Common myeloid progenitor, CD34-positive (primary cell): ENCODE results near the gene TANK.

Source experiments
- CTCF ChIA-PET: fragments of 350-600 bp; sonication (Branson Sonifier 250); formaldehyde crosslinking; loops from one replicate; lab custom pipeline; 2021; ENCODE audit warnings: antibody characterized with exemption; lab: Charles Lee
- POLR2A ChIA-PET: fragments of 350-600 bp; sonication (Branson Sonifier 250); formaldehyde crosslinking; loops from one replicate; lab custom pipeline; 2021; ENCODE audit warnings: antibody characterized with exemption; lab: Charles Lee
- DNase-seq, 3 donors: peaks; one replicate each; pipeline versions ENCODE4 v3.0.0 to v3.0.0-alpha.2; 2013
- H3K27ac ChIP-seq, 2 experiments: 1 replicate in 1 of 2; 2 replicates in 1 of 2; pipeline ENCODE4 v1.7.0; 2013; ENCODE audit warnings: inconsistent platforms in 2 of 2, low read length in 2 of 2, mild to moderate bottlenecking in 2 of 2, low read depth in 1 of 2, moderate library complexity in 1 of 2; ENCODE audit not compliant: severe bottlenecking in 2 of 2, insufficient read depth in 1 of 2, poor library complexity in 1 of 2
- H3K27me3 ChIP-seq, 5 experiments: replicated peaks in 2 of 5; 1 replicate in 3 of 5; 2 replicates in 2 of 5; pipeline versions ENCODE4 v1.6.1 to v1.7.0; 2013; ENCODE audit warnings: low read length in 4 of 5, mild to moderate bottlenecking in 2 of 5, moderate library complexity in 2 of 5, inconsistent platforms in 1 of 5; ENCODE audit not compliant: insufficient read depth in 5 of 5, control insufficient read depth in 4 of 5
- H3K36me3 ChIP-seq, 4 experiments: 1 replicate in 2 of 4; 2 replicates in 2 of 4; pipeline versions ENCODE4 v1.6.1 to v1.7.0; 2013; ENCODE audit warnings: low read length in 3 of 4, control low read depth in 1 of 4, mild to moderate bottlenecking in 1 of 4; ENCODE audit not compliant: control insufficient read depth in 4 of 4, insufficient read depth in 4 of 4
- H3K4me1 ChIP-seq, 4 experiments: 1 replicate in 3 of 4; 2 replicates in 1 of 4; pipeline versions ENCODE4 v1.6.1 to v1.7.1; 2013; ENCODE audit warnings: low read length in 3 of 4, mild to moderate bottlenecking in 3 of 4, control low read depth in 1 of 4, inconsistent platforms in 1 of 4, moderate library complexity in 1 of 4; ENCODE audit not compliant: control insufficient read depth in 4 of 4, insufficient read depth in 4 of 4; ENCODE audit errors: control extremely low read depth in 1 of 4
- H3K4me3 ChIP-seq, 7 experiments: 1 replicate in 4 of 7; 2 replicates in 3 of 7; pipeline versions ENCODE4 v1.5.1 to v1.7.0; 2013; ENCODE audit warnings: mild to moderate bottlenecking in 7 of 7, low read length in 6 of 7, moderate library complexity in 6 of 7, inconsistent platforms in 2 of 7, low read depth in 2 of 7, control low read depth in 1 of 7; ENCODE audit not compliant: insufficient read depth in 4 of 7, control insufficient read depth in 1 of 7; ENCODE audit errors: extremely low read depth in 1 of 7
- H3K9me3 ChIP-seq, 5 experiments: 1 replicate in 4 of 5; 2 replicates in 1 of 5; pipeline versions ENCODE4 v1.6.1 to v1.7.1; 2013; ENCODE audit warnings: low read length in 4 of 5, mild to moderate bottlenecking in 2 of 5, inconsistent platforms in 1 of 5, low read depth in 1 of 5, moderate library complexity in 1 of 5; ENCODE audit not compliant: control insufficient read depth in 4 of 5, insufficient read depth in 2 of 5; ENCODE audit errors: control extremely low read depth in 1 of 5
- WGBS: methylation state at CpG from one replicate; pipeline ENCODE4 v1.1.5; 2013; ENCODE audit not compliant: insufficient coverage; 5-methylcytosine and 5-hydroxymethylcytosine counted together

Gene TANK

GRCh38 chr2:161217597-161218185, 57.5 kb downstream of the TANK start:
- no peaks in the 10 kb centered on the region for H3K27me3 ChIP-seq
- POLR2A ChIA-PET = no interaction called here

DNA sequence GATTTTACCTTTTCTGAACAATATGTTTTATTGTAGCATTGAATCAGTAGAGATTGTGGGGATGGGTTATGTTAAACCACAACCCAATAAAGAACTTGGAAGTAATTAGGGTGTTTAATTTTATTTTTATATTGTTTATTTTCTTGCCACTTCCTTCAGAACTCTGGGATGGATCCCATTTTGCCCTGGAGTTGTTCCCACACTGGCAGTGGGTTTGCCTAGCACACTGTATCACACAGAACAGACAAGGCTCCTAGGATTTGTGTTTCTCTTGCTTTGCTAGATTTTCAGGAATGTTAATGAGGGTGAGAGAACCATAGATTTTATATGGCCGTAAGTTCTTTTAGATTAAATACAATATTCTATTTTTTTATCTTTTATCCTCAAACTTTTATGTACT, 59.0 kb downstream of the TANK start:
- Histone ChIP-seq H3K4me3 (no peak overlapping the region), H3K9me3 (no peaks in the 10 kb centered on the region), H3K36me3 (peaks cover 5 to 15% (median 6%) of the 10 kb centered on the region in 4 experiments), H3K27ac (peak overlapping the region in 1 of 2 experiments; percentile 34), H3K4me1 (no peaks in the 10 kb centered on the region), H3K27me3 (no peaks in the 10 kb centered on the region)
- DNase-seq = no peak
- no CpG with 5 or more reads among the region's 1 CpG for WGBS
- CTCF ChIA-PET = interaction anchor here (1.2 kb wide), 1 partner anchor 13 kb away, joined by 3 read pairs; no protein-coding TSS in a partner anchor
- POLR2A ChIA-PET = no interaction called here

More at GRCh38 chr2:161217597-161218185, 57.5 kb downstream of the TANK start:
- Histone ChIP-seq H3K4me1 (no peaks in the 10 kb centered on the region), H3K27ac (no peak overlapping the region), H3K9me3 (no peaks in the 10 kb centered on the region), H3K4me3 (no peak overlapping the region), H3K36me3 (peaks cover 9 to 19% (median 16%) of the 10 kb centered on the region in 4 experiments)
- CTCF ChIA-PET = interaction anchor here (1.0 to 1.5 kb wide), 2 partner anchors 16 to 48 kb away, joined by 3 read pairs; no protein-coding TSS in a partner anchor
- DNase-seq = no peak
- no CpG with 5 or more reads among the region's 3 CpGs for WGBS

GRCh38 chr2:161223139-161223732, 63.0 kb downstream of the TANK start:
- peak; percentile 47 to 69 (median 65) for DNase-seq
- H3K27me3 ChIP-seq = no peaks in the 10 kb centered on the region
- WGBS = no CpG with 5 or more reads among the region's 3 CpGs
- no peak overlapping the region for H3K27ac ChIP-seq
- no peak overlapping the region for H3K4me3 ChIP-seq
- ChIA-PET CTCF (interaction anchor here (0.6 to 4.3 kb wide), 20 partner anchors 8 to 723 kb away, joined by 3 to 31 read pairs (median 4); no protein-coding TSS in a partner anchor), POLR2A (no interaction called here)
- no peaks in the 10 kb centered on the region for H3K4me1 ChIP-seq
- H3K9me3 ChIP-seq = no peaks in the 10 kb centered on the region
- peaks cover 3 to 25% (median 15%) of the 10 kb centered on the region in 4 experiments for H3K36me3 ChIP-seq

- ChIA-PET CTCF (interaction anchor here (0.7 to 6.2 kb wide), 3 partner anchors 10 to 69 kb away, joined by 3 to 35 read pairs (median 3); partner anchors contain the start of gene TANK), POLR2A (no interaction called here)
- no peak for DNase-seq
- peaks cover 13 to 49% (median 30%) of the 10 kb centered on the region in 4 experiments for H3K36me3 ChIP-seq
- no peaks in the 10 kb centered on the region for H3K4me1 ChIP-seq
- 100% methylated on average over 2 of the region's 6 CpGs for WGBS
- H3K4me3 ChIP-seq = no peak overlapping the region
- H3K9me3 ChIP-seq = no peaks in the 10 kb centered on the region
- H3K27ac ChIP-seq = no peak overlapping the region
- no peaks in the 10 kb centered on the region for H3K27me3 ChIP-seq
Observed at GRCh38 chr2:161228511-161229240, 68.4 kb downstream of the TANK start.

- DNase-seq = no peak
- Histone ChIP-seq H3K9me3 (no peaks in the 10 kb centered on the region), H3K27me3 (no peaks in the 10 kb centered on the region), H3K27ac (no peak overlapping the region), H3K36me3 (peaks cover 8 to 39% (median 27%) of the 10 kb centered on the region in 4 experiments), H3K4me3 (no peak overlapping the region), H3K4me1 (no peaks in the 10 kb centered on the region)
- ChIA-PET CTCF (interaction anchor here (0.9 to 6.2 kb wide), 6 partner anchors 8 to 45 kb away, joined by 3 to 35 read pairs (median 6); no protein-coding TSS in a partner anchor), POLR2A (interaction anchor here (0.6 kb wide), 1 partner anchor 17 kb away, joined by 3 read pairs; no protein-coding TSS in a partner anchor)
- WGBS = no CpG with 5 or more reads among the region's 4 CpGs
Observed at GRCh38 chr2:161230959-161231358, 70.7 kb downstream of the TANK start.

GRCh38 chr2:161232571-161232970, 72.3 kb downstream of the TANK start:
- no peak for DNase-seq
- ChIA-PET POLR2A (no interaction called here), CTCF (interaction anchor here (1.1 to 6.2 kb wide), 7 partner anchors 9 to 41 kb away, joined by 3 to 35 read pairs (median 3); no protein-coding TSS in a partner anchor)
- Histone ChIP-seq H3K27me3 (no peaks in the 10 kb centered on the region), H3K36me3 (peaks cover 8 to 38% (median 27%) of the 10 kb centered on the region in 4 experiments), H3K4me3 (no peak overlapping the region), H3K4me1 (peaks cover 0 to 8% (median 5%) of the 10 kb centered on the region in 4 experiments), H3K27ac (no peak overlapping the region), H3K9me3 (no peaks in the 10 kb centered on the region)
